ENCODE results near the gene ANO10.
"Not testable (repeated sequence)": the region's sequence is repeated elsewhere in the genome, so short reads cannot be mapped to it uniquely, and the experiment has no call there.

Gene ANO10

GRCh38 chr3:43518515-43518914 lies 103.3 kb downstream of the ANO10 start:
- DNase-seq (ENCODE audit: low read depth) = not testable (repeated sequence)

DNA sequence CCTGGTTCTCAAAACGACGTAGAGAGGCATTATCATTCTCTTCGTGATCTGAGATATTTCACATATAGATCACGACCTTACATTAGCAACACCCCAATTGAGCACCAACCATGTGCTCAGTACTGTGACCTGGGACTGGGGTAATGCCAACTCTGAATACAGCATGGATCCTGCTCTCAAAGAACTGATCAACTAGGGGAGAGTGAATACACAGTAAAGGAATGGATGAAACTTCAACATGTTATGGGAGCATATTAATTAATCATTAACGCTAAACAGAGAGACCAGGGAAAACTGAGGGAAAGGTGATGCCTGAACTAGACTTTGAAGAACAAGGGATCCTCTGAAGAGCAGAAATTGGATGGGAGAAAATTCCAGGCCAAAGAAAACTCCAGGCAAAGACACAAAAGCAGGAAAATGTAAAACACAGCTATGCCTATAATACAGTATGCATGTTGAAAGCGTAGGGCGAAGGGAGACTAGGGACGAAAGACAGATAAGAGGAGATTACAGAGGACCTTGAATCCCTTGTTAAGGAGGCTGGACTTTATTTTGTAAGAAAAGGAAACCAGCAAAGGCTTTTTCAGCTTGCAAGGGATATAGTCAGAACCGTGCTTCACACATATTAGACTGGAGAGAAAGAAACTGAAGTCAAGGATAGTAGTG lies 105.7 kb downstream of the ANO10 start:
- DNase-seq (ENCODE audit: low read depth) = no peak

DNA sequence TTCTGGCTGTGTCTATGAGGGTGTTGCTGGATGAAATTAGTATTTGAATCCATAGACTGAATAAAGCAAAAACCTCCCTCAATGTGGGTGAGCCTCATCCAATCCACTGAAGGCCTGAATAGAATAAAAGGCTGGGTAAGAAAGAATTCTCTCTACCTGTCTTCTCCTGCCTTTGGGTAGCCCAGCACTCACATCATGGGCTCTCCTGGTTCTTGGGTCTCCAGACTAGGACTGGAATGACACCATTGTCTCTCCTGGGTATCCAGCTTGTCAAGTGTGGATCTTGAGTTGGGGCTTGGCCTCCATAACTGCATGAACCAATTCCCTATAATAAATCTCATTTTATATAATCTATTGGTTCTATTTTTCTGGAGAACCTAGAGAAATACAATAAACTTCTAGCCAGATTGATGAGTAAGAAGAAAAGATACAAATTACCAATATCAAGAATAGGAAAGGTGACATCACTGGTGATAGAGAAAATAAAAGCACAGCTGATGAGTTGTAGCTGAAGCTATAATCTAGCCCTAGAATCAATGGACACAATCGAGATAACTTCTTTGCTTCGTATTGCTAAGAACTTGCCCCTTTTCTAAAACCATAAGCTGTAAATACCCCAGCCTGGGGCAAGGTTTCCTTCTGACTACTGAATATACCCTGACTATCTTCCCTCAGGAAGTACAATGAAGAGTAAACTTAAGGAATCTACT lies 106.4 kb downstream of the ANO10 start:
- DNase-seq (ENCODE audit: low read depth) = no peak

DNA sequence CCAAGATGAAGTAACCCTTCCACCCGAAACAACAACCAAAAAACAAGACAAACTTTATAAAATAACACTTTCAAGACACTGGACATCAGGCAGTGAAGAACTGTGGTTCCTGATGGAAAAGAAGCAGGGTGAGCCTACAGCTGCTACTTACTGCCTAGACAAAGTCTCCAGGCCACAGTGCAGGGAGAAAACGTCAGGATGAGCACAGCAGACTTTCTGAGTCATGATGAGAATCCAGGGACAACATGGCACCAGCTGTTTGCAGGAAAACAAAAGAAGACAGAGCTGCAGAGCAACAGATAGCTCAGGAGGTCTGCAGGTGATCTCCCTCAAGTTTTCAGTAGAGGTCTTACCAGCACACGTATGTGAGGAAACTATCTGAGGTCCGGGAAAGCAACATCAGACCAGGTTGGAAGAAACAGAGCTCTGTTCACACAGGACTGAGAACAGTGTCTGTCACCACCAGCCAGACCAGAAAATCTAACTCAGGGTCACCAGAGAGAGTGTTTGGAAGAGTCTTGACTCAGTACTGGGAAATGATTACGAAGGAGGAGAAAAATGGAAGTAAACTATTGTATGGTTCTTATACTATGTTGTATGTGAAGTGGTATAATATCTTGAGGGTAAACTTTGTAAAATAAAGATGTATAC lies 108.9 kb downstream of the ANO10 start:
- DNase-seq (ENCODE audit: low read depth) = no peak

DNA sequence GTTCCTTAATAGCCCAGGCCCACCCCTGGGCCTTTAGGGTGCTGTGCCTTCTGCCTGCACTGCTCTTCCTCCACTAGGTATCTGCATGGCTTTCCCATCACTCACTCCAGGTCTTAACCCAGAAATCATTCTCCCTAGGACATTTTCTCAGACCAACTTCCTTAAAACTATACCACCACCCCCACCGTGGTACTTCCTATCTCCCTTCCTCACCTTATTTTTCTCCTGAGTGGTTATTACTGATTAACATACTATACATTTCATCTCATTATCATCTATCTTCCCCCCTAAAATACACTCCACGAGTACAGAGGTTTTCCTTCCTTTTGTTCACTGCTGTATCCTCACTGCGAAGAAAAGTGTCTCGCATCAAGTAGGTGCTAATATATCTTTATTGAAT lies 115.2 kb downstream of the ANO10 start:
- no peak for DNase-seq (ENCODE audit: low read depth)

DNA sequence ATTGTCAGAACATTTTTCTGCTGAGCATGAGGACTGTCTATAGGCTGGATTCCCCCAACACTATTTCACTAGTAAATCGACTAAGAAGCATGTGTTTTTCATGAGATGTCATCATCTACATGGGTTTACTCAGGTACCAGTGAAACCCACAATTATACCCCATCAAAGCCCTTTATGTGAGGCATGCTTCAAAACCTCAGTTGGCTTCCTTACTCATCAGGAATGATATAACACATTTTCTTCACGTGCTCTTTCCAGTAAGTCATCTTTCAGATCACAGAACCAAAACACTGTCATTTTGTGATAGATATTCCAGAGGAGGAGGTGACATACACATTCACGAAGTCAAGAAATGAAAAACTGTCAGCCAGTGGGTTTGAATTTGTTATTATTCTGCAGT lies 116.5 kb downstream of the ANO10 start:
- no peak for DNase-seq (ENCODE audit: low read depth)

- DNase-seq (ENCODE audit: low read depth) = no peak
These were observed 118.6 kb downstream of the ANO10 start for GRCh38 chr3:43503067-43503728.

DNA sequence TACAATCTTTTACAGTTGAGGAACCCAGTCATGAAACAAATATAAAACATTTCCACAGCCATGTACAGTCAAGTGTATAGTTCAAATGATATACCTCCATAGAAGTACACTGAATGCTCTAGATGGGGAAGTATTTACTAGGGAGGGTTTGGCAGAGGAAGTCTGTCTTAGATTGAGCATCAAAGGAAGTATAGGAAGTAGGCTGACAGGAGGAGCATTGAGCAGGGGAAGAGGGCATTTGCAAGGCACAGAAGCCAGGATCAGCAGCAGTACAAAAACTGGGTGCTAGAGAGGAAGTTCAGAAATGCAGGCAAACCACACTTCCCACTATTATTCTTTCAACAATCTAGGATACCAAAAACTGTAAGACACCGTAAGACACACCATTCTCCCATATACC lies 122.6 kb downstream of the ANO10 start:
- no peak for DNase-seq (ENCODE audit: low read depth)

GRCh38 chr3:43497905-43498365 lies 123.9 kb downstream of the ANO10 start:
- DNase-seq (ENCODE audit: low read depth) = no peak

- DNase-seq (ENCODE audit: low read depth) = no peak
These were observed 124.4 kb downstream of the ANO10 start for GRCh38 chr3:43497422-43497821.

GRCh38 chr3:43496740-43497375 lies 125.0 kb downstream of the ANO10 start:
- no peak for DNase-seq (ENCODE audit: low read depth)

GRCh38 chr3:43492932-43493331 lies 128.9 kb downstream of the ANO10 start:
- not testable (repeated sequence) for DNase-seq (ENCODE audit: low read depth)

GRCh38 chr3:43491807-43492206 lies 130.0 kb downstream of the ANO10 start:
- DNase-seq (ENCODE audit: low read depth) = not testable (repeated sequence)

DNA sequence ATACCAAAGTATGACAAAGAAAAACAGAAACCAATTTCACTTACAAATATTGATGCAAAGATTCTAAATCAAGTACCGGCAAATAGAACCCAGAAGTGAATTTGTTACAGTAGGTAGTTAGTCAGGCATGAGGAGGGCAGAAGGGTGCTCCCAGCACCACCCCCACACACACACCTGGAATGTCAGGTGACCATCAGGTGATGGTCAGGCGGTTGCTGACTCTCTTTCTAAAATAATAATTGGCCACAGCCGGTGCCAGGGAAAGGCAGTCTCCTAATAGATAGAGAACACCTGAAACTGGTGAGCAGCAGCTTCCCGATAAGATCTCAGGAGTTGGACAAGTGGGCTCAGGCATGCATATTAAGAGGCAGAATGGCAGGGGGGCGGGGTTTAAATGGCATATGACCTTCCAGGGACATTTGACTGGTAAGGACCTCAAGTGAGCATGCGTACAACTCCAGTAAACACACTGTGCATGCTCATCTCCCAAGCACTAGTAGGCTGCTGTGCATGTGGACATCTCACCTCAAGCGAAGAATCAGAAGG lies 131.1 kb downstream of the ANO10 start:
- DNase-seq (ENCODE audit: low read depth) = no peak

- no peak for DNase-seq (ENCODE audit: low read depth)
These were observed 131.9 kb downstream of the ANO10 start for GRCh38 chr3:43489930-43490329.

DNA sequence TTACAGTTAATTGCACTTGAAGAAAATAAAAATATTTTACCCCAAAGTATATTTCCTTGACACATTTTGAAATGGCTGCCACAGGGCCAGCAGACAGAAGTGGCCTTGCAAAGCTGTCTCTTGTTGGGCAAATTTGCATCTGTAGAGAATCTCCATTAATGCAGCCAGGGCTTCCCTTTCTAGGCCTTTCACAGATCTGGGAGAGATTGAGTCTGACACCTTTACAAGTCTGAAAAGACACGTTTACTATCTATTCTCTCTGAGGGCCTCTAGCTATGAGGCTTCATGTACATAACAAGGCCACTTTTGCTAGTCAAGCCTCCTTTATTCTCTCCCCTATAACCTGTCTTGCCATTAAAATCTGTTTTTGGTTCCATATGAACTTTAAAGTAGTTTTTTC lies 135.9 kb downstream of the ANO10 start:
- no peak for DNase-seq (ENCODE audit: low read depth)

DNA sequence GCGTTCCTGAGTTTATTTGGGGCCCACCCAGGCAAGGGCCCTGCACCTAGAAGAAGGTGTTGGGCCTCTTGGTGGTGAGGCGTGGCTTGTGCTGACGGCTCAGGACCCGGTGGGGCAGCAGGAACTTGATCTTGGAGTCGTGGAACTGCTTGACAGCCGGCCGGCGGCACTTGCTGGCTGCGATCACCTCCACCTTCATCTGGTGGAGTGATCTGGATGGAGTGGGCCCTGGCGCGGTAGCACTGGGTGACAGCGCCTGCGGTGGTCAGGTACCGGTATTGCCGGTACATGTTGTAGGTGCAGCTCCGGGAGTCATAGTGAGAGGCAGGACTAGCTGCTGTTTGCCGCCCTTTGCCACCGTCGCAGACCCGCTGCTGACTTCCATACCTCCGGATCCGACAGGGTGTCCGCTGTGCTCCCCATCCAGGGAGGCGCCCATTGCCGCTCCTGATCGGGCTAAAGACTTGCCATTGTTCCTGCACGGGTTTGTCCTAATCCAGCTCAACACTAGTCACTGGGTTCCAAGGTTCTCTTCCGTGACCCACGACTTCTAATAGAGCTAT lies 136.8 kb downstream of the ANO10 start:
- DNase-seq (ENCODE audit: low read depth) = no peak

DNA sequence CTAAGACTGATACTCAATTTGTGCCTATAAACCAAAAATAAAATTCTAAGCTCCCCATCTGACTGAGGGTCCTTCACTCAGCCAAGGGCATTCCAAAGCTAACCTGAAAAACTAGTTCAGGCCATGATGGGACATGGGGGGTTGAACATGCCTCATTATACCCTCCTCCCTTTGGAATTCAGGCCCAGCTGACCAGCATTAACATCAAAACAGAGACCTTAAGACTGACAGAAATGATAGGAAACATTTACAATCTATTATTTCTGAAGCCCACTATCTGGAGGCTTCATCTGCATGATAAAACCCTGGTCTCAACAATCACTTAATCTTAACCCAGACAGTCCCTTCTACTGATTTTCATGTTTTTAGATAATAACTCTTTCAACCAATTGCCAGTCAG lies 140.4 kb downstream of the ANO10 start:
- no peak for DNase-seq (ENCODE audit: low read depth)

GRCh38 chr3:43478839-43479238 lies 143.0 kb downstream of the ANO10 start:
- not testable (repeated sequence) for DNase-seq (ENCODE audit: low read depth)

- DNase-seq (ENCODE audit: low read depth) = no peak
These were observed 143.6 kb downstream of the ANO10 start for GRCh38 chr3:43478118-43478785.

GRCh38 chr3:43477600-43477999 lies 144.2 kb downstream of the ANO10 start:
- peak; percentile 36 for DNase-seq (ENCODE audit: low read depth)
